ENCODE data around the gene PAFAH1B1. TPM values are rescaled to one million over a fixed set of nuclear protein-coding genes. Genes with fewer than 3 reads are reported as not detected.

The PAFAH1B1 gene
- total and polyA plus RNA-seq, 10 of the 15 experiments (the other 5 are each of a cell fraction or from before 2014, with no cell fraction given): 28.9 to 107 (median 49.1) TPM

DNA sequence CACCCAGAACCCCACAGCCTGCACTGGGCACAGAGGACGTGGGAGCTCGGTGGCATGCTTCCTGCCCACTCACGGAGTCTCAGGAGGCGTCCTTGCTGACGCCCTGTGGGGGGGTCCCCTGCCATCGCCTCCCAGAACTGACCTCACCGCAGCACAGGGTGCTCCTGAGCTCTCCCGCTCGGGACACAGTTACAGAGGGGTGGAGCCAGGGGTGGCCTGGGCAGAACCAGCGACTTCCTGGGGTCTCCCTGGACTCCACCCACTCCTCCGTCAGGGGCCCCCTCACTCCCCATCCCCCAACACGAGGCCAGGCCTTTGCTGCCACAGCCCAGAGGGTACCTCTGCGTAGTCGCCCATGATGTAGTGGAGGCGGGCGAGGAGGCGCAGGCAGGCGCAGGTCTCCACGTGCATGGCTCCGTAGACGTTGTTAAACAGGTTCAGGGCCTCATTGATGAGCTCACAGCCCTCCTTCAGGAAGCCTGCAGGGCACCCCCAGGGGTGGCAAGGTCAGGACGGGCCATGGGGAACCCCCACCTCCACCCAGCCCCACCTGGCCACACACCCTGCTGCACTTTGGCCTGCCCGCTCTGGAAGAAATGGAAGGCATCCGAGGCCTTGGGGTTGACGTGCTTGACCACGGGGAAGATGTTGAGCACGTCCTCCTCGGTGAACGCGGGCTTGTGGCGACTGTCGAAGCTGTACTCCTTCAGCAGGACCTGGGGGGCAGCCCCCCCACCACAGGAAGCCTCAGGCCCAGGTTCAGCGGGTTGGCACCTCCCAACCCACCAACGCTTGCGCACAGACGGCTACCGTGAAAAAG is 100.3 kb downstream of the PAFAH1B1 start:
- POLR2A ChIA-PET: no interaction called here
- Histone ChIP-seq H3K79me2 (ENCODE audit: control insufficient read depth, insufficient read depth, low read length) (no peaks in the 10 kb centered on the region), H3K4me1 (ENCODE audit: control insufficient read depth, insufficient read depth, low read length) (no peaks in the 10 kb centered on the region), H4K20me1 (ENCODE audit: control insufficient read depth, insufficient read depth) (peaks cover 2% of the 10 kb centered on the region; the same call in 1 of the 2 replicates), H3K9me3 (replicated peaks; ENCODE audit: control insufficient read depth, insufficient read depth, low read length) (no peaks in the 10 kb centered on the region), H3K4me3 (no peak overlapping the region), H3K9ac (ENCODE audit: control insufficient read depth, insufficient read depth, low read length) (no peak overlapping the region), H3K27me3 (replicated peaks in 1 of 2; ENCODE audit: control insufficient read depth in 2 of 2, insufficient read depth in 2 of 2, low read length in 1 of 2) (no peaks in the 10 kb centered on the region), H2AFZ (ENCODE audit: control insufficient read depth, low read depth, low read length) (no peak overlapping the region), H3K36me3 (ENCODE audit: control insufficient read depth in 2 of 2, insufficient read depth in 2 of 2, low read length in 1 of 2) (peaks cover 0 to 55% of the 10 kb centered on the region in 2 experiments; a peak in 2 of 4 replicates), H3K27ac (ENCODE audit: control insufficient read depth, insufficient read depth) (no peak overlapping the region), H3K4me2 (ENCODE audit: control insufficient read depth, insufficient read depth) (no peak overlapping the region)
- ATAC-seq (no peak), DNase-seq (ENCODE audit: low read depth, low spot score) (no peak), FAIRE-seq (no peak)
- intact Hi-C loops (cut with micrococcal nuclease; ENCODE audit: unreplicated experiment): no loop called here
- TF ChIP-seq TCF3 (IDR thresholded peaks at IDR 0.05; ENCODE audit: borderline replicate concordance, insufficient read depth, low read depth, low read length) (no peak), RUNX3 (IDR thresholded peaks at IDR 0.05; ENCODE audit: low read length) (no peak), CREB1 (IDR thresholded peaks at IDR 0.05; ENCODE audit: low read depth) (no peak)
- BruUV-seq (replicated peaks): no TSS peak
- WGBS (ENCODE audit: insufficient coverage, insufficient replicate concordance, low lambda C conversion rate, missing lambda C conversion rate): 70% methylated on average over 37 of the region's 37 CpGs
- SMC1A ChIA-PET (ENCODE audit: uncharacterized antibody, unreplicated experiment): no interaction called here
- CTCF ChIA-PET: no interaction called here
- in situ Hi-C loops (cut with MboI): no loop called here
- RAD21 ChIA-PET (ENCODE audit: unreplicated experiment): no interaction called here

DNA sequence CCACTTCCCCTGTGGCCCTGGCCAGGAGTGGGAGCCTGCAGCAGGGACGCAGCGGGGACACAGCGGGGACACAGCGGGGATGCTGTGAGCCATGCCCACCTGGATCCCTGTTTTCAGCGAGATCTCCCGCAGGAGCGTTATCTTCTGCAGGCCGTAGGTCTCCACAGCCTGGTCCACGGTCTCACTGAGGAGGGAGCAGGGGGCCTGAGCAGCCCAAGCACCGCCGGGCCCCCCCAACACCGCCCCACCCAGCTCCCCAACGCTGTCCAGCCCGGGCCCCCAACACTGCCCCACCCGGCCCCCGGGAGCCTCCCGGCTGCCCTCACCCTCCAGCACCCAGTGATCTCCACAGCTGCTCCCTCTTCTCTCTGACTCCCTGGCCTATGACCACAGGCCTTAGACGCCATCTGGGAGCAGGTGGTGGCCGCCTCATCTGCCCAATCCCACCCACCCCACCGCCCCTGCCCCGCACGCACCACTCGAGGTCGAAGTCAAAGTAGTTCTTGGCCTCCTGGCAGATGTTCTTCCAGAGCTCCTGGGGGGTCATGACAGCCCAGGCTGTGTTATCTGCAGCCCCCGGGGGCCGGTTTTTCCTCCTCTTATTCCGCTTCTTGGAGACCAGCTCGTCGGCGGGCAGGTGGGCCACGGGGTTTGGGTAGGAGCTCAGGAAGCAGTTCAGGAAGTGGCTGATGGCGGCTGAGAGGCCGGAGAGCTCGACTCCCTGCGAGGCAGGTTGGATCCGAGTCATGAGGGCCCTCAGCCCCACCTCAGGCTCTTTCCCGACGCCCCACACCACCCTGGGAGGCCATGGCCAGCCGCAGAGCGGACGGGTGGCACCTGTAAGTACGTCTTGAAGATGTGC is 101.2 kb downstream of the PAFAH1B1 start:
- ChIA-PET SMC1A (ENCODE audit: uncharacterized antibody, unreplicated experiment) (no interaction called here), RAD21 (ENCODE audit: unreplicated experiment) (no interaction called here), CTCF (no interaction called here), POLR2A (no interaction called here)
- Histone ChIP-seq H3K4me1 (ENCODE audit: control insufficient read depth, insufficient read depth, low read length) (no peaks in the 10 kb centered on the region), H3K4me3 (no peak overlapping the region), H3K9me3 (replicated peaks; ENCODE audit: control insufficient read depth, insufficient read depth, low read length) (no peaks in the 10 kb centered on the region), H4K20me1 (ENCODE audit: control insufficient read depth, insufficient read depth) (peaks cover 2% of the 10 kb centered on the region; the same call in 1 of the 2 replicates), H3K27ac (ENCODE audit: control insufficient read depth, insufficient read depth) (no peak overlapping the region), H2AFZ (ENCODE audit: control insufficient read depth, low read depth, low read length) (no peak overlapping the region), H3K27me3 (replicated peaks in 1 of 2; ENCODE audit: control insufficient read depth in 2 of 2, insufficient read depth in 2 of 2, low read length in 1 of 2) (no peaks in the 10 kb centered on the region), H3K4me2 (ENCODE audit: control insufficient read depth, insufficient read depth) (no peak overlapping the region), H3K79me2 (ENCODE audit: control insufficient read depth, insufficient read depth, low read length) (no peaks in the 10 kb centered on the region), H3K9ac (ENCODE audit: control insufficient read depth, insufficient read depth, low read length) (no peak overlapping the region), H3K36me3 (ENCODE audit: control insufficient read depth in 2 of 2, insufficient read depth in 2 of 2, low read length in 1 of 2) (peaks cover 0 to 55% of the 10 kb centered on the region in 2 experiments; a peak in 3 of 4 replicates)
- FAIRE-seq: no peak
- intact Hi-C loops (cut with micrococcal nuclease; ENCODE audit: unreplicated experiment): no loop called here
- no peak for ATAC-seq
- 98% methylated on average over 29 of the region's 42 CpGs for WGBS (ENCODE audit: insufficient coverage, insufficient replicate concordance, low lambda C conversion rate, missing lambda C conversion rate)
- no peak for DNase-seq (ENCODE audit: low read depth, low spot score)
- no TSS peak for BruUV-seq (replicated peaks)
- in situ Hi-C loops (cut with MboI): no loop called here
- TF ChIP-seq SUZ12 (IDR thresholded peaks at IDR 0.05; ENCODE audit: unreplicated experiment) (no peak), TARDBP (IDR thresholded peaks at IDR 0.05; ENCODE audit: borderline replicate concordance) (no peak), SMARCA5 (IDR thresholded peaks at IDR 0.05) (no peak), BHLHE40 (IDR thresholded peaks at IDR 0.05; ENCODE audit: borderline replicate concordance in 1 of 2, low read depth in 2 of 2, low read length in 1 of 2) (no peak), RB1 (IDR thresholded peaks at IDR 0.05; ENCODE audit: borderline replicate concordance) (no peak), CREM (IDR thresholded peaks at IDR 0.05; ENCODE audit: low read depth) (no peak), DPF2 (IDR thresholded peaks at IDR 0.05) (no peak), TCF3 (IDR thresholded peaks at IDR 0.05; ENCODE audit: borderline replicate concordance, insufficient read depth, low read depth, low read length) (no peak), ZNF384 (IDR thresholded peaks at IDR 0.05; ENCODE audit: borderline replicate concordance, low read depth, low read length) (no peak)
- TF ChIP-seq, protein P1, sequence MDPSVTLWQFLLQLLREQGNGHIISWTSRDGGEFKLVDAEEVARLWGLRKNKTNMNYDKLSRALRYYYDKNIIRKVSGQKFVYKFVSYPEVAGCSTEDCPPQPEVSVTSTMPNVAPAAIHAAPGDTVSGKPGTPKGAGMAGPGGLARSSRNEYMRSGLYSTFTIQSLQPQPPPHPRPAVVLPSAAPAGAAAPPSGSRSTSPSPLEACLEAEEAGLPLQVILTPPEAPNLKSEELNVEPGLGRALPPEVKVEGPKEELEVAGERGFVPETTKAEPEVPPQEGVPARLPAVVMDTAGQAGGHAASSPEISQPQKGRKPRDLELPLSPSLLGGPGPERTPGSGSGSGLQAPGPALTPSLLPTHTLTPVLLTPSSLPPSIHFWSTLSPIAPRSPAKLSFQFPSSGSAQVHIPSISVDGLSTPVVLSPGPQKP (IDR thresholded peaks at IDR 0.05; ENCODE audit: low read depth, low read length): no peak
- TF ChIP-seq, protein P2, sequence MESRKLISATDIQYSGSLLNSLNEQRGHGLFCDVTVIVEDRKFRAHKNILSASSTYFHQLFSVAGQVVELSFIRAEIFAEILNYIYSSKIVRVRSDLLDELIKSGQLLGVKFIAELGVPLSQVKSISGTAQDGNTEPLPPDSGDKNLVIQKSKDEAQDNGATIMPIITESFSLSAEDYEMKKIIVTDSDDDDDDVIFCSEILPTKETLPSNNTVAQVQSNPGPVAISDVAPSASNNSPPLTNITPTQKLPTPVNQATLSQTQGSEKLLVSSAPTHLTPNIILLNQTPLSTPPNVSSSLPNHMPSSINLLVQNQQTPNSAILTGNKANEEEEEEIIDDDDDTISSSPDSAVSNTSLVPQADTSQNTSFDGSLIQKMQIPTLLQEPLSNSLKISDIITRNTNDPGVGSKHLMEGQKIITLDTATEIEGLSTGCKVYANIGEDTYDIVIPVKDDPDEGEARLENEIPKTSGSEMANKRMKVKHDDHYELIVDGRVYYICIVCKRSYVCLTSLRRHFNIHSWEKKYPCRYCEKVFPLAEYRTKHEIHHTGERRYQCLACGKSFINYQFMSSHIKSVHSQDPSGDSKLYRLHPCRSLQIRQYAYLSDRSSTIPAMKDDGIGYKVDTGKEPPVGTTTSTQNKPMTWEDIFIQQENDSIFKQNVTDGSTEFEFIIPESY (IDR thresholded peaks at IDR 0.05): no peak
